Panc1 (cell line): ENCODE measurements around the gene ALG1L2. TPM values are rescaled to one million over a fixed set of nuclear protein-coding genes. Genes with fewer than 3 reads are reported as not detected.
A peak's percentile ranks its signal among the peaks of the same experiment; 100 is the strongest.
"Not testable (repeated sequence)": the region's sequence is repeated elsewhere in the genome, so short reads cannot be mapped to it uniquely, and the experiment has no call there.

Experiments
- ATAC-seq: fragments of 200-7000 bp; cut with Tn5 transposase; 2 replicates; pipeline ENCODE4 v1.9.1; 2020; ENCODE audit warnings: mild to moderate bottlenecking, moderate library complexity
- BruUV-seq: library from RNA; stranded (reverse); fragments of 400-500 nt; replicated peaks from 2 replicates; lab custom pipeline; 2021; lab: Mats Ljungman, UMichigan
- CTCF ChIA-PET: fragments of 300-600 bp; sonication (Branson Sonifier 250); formaldehyde crosslinking; loops from one replicate; lab custom pipeline; 2022; ENCODE audit warnings: antibody characterized with exemption; lab: Charles Lee
- POLR2A ChIA-PET: fragments of 300-600 bp; sonication (Branson Sonifier 250); formaldehyde crosslinking; loops from one replicate; lab custom pipeline; 2022; ENCODE audit warnings: antibody characterized with exemption; lab: Charles Lee
- DNase-seq: peaks from one replicate; pipeline ENCODE4 v3.0.0-alpha.2; 2010; ENCODE audit warnings: low read depth, low spot score
- H3K27ac ChIP-seq: 2 replicates; pipeline ENCODE4 v1.5.1; 2011; ENCODE audit warnings: mild to moderate bottlenecking, low read length, inconsistent platforms
- H3K27me3 ChIP-seq: fragments of 200-500 bp; sonication (Bioruptor generic); 2 replicates; pipeline ENCODE4 v1.6.0; 2014; ENCODE audit warnings: low read length, inconsistent platforms; ENCODE audit not compliant: control insufficient read depth, insufficient read depth
- H3K36me3 ChIP-seq: fragments of 200-500 bp; sonication (Bioruptor generic); 2 replicates; pipeline ENCODE4 v1.5.1; 2014; ENCODE audit warnings: inconsistent platforms, mild to moderate bottlenecking, low read length, moderate library complexity; ENCODE audit not compliant: control insufficient read depth, insufficient read depth
- H3K4me1 ChIP-seq: 2 replicates; pipeline ENCODE4 v1.5.1; 2011; ENCODE audit warnings: inconsistent platforms, mild to moderate bottlenecking, low read length, moderate library complexity; ENCODE audit not compliant: control insufficient read depth, insufficient read depth
- H3K4me3 ChIP-seq, 2 experiments: 2 replicates each; pipeline ENCODE4 v1.5.1; 2011 to 2012; ENCODE audit warnings: low read depth in 2 of 2, low read length in 2 of 2, mild to moderate bottlenecking in 2 of 2, inconsistent platforms in 1 of 2, moderate library complexity in 1 of 2
- H3K9me3 ChIP-seq: fragments of 200-500 bp; sonication (Bioruptor generic); 2 replicates; pipeline ENCODE4 v1.5.1; 2014; ENCODE audit warnings: low read depth, mild to moderate bottlenecking, inconsistent platforms, low read length, moderate library complexity; ENCODE audit not compliant: control insufficient read depth, insufficient read depth
- in situ Hi-C: cut with HindIII; loops from 2 replicates; pipeline ENCODE4 v1.10.0; 2016; ENCODE audit warnings: low sequenced_read_pairs, low pct_unique_long_range_greater_than_20kb
- intact Hi-C: fragments of 100-400 bp; cut with micrococcal nuclease; formaldehyde crosslinking; loops from one replicate; pipeline ENCODE4 v1.10.0; 2022; ENCODE audit not compliant: unreplicated experiment
- total RNA-seq: library from RNA; stranded (reverse); gene quantifications from one replicate; pipeline ENCODE4 v1.2.1, GENCODE V29; 2021; ENCODE audit not compliant: unreplicated experiment
- TF ChIP-seq, protein P1 (sequence below): fragments of 450-650 bp; IDR thresholded peaks from 2 replicates; pipeline ENCODE4 v1.5.1; 2017; ENCODE audit warnings: mild to moderate bottlenecking

The ALG1L2 gene
- total RNA-seq, 1 experiment from 2014 or later, result 0.33 TPM

DNA sequence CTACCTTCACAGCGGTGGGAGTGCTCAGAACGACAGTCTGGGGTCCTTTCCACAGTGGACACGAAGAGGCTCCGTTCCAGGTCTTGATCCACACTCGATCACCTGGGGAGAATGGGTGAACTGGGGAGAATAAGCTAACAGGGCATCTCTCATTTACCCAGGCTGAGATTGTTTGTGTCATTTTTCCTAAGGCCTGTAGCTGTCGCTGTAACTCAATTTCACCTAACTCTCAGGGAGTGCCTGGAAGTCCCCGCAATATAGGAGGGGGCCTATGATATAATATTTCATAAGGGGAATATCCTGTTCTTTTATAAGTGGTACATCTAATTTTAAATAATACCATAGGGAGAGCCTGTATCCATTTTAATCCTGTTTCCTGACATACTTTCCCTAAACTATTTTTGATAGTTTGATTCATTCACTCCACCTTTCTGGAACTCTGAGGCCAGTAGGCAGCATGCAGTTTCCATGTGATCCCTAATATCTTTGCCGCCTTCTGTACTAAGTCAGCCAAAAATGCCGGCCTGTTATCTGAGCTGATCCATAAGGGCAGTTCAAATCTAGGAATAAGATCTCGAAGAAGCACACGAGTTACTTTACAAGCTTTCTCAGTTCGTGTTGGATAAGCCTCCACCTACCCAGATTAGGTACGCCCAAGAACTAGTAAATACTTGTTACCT is 62.2 kb downstream of the ALG1L2 start:
- intact Hi-C loops, H3K36me3 ChIP-seq, H3K4me1 ChIP-seq, H3K4me3 ChIP-seq, DNase-seq, in situ Hi-C loops, ATAC-seq, H3K27me3 ChIP-seq, H3K9me3 ChIP-seq, POLR2A ChIA-PET, BruUV-seq, H3K27ac ChIP-seq: not testable (repeated sequence)
- CTCF ChIA-PET, result interaction anchor here (1.6 kb wide), 1 partner anchor 32 kb away, joined by 7 read pairs; no protein-coding TSS in a partner anchor
- TF ChIP-seq, protein P1, sequence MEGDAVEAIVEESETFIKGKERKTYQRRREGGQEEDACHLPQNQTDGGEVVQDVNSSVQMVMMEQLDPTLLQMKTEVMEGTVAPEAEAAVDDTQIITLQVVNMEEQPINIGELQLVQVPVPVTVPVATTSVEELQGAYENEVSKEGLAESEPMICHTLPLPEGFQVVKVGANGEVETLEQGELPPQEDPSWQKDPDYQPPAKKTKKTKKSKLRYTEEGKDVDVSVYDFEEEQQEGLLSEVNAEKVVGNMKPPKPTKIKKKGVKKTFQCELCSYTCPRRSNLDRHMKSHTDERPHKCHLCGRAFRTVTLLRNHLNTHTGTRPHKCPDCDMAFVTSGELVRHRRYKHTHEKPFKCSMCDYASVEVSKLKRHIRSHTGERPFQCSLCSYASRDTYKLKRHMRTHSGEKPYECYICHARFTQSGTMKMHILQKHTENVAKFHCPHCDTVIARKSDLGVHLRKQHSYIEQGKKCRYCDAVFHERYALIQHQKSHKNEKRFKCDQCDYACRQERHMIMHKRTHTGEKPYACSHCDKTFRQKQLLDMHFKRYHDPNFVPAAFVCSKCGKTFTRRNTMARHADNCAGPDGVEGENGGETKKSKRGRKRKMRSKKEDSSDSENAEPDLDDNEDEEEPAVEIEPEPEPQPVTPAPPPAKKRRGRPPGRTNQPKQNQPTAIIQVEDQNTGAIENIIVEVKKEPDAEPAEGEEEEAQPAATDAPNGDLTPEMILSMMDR, result peak; percentile 77

DNA sequence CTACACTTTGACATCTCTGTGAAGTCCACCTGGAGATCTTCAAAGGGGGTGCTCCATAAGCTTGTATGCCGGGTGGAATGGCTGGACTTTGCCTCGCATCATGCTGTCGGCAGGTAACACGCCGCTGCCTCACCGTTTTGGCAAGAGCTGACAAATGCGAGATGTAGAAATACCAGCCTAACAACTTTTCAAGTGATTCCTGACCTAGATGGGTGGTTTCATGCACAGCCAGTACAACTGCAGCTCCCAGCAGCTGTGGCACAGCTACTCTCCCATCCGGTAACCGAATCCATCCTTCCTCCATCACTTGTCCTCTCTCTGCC is 62.7 kb downstream of the ALG1L2 start:
- H3K4me3 ChIP-seq, DNase-seq, intact Hi-C loops, H3K36me3 ChIP-seq, in situ Hi-C loops, ATAC-seq, BruUV-seq, POLR2A ChIA-PET, H3K4me1 ChIP-seq, H3K27me3 ChIP-seq, H3K9me3 ChIP-seq, H3K27ac ChIP-seq: not testable (repeated sequence)
- CTCF ChIA-PET, result interaction anchor here (1.6 kb wide), 1 partner anchor 33 kb away, joined by 7 read pairs; no protein-coding TSS in a partner anchor

DNA sequence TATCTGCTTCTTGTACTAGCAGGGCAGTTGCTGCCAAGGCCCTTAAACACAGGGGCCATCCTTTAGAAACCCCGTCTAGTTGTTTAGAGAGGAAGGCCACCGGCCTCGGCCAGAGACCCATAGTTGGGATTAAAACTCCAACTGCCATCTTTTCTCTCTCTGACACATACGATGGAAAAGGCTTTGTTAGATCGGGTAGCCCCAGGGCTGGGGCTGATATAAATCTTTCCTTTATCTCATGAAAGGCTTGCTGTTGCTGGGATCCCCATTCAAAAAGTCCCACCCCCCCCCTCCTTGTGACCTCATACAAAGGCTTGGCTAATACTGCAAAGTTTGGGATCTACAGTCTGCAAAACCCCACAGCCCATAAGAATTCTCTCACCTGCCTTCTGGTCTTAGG is 63.8 kb downstream of the ALG1L2 start:
- POLR2A ChIA-PET, result not testable (repeated sequence)

DNA sequence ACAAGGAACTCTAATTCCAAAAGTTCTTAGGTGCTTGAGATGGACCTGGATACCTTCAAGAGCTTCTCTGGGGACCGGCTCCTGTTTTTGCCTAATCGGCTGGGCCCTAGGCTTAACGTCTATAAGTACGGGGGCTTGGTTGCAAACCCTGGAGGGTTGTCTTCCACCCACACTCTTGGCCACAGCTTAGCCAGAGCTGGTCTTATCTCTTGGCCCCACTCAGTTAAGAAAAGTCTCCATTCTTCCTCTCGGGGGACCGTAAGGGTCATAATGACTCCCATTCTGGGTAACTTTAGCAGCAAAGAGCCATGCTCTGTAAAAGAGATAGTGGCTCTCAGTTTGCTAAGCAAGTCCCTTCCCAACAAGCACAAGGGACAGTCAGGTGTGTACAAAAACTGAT is 64.8 kb downstream of the ALG1L2 start:
- intact Hi-C loops, POLR2A ChIA-PET, H3K4me3 ChIP-seq, BruUV-seq, H3K36me3 ChIP-seq, CTCF ChIA-PET, ATAC-seq, H3K27me3 ChIP-seq, DNase-seq, H3K9me3 ChIP-seq, H3K4me1 ChIP-seq, H3K27ac ChIP-seq, in situ Hi-C loops: not testable (repeated sequence)

More for the DNA sequence above, 63.8 kb downstream of the ALG1L2 start:
- BruUV-seq, H3K36me3 ChIP-seq, H3K4me3 ChIP-seq, H3K4me1 ChIP-seq, DNase-seq, intact Hi-C loops, CTCF ChIA-PET, ATAC-seq, H3K27me3 ChIP-seq, in situ Hi-C loops, H3K9me3 ChIP-seq, H3K27ac ChIP-seq: not testable (repeated sequence)

Other genes starting within 250 kb of the ALG1L2 start
- 33.2 TPM for gene TMCC1, start 188.1 kb upstream of the ALG1L2 start, total RNA-seq
- not detected for gene TRH, start 107.1 kb upstream of the ALG1L2 start, total RNA-seq